Body of pancreas (tissue), 4 donors: ENCODE data around the gene ACKR1.

ENCODE experiments used
- CTCF ChIP-seq, 7 experiments: fragments of 450-650 bp in 4 of 7; fragments of 200-600 bp in 3 of 7; sonication (generic) in 3 of 7; IDR thresholded peaks; one replicate each; pipeline ENCODE4 v1.5.1; 2016 to 2019; ENCODE audit warnings: antibody characterized with exemption in 7 of 7
- POLR2A ChIP-seq, 3 donors: fragments of 450-650 bp; IDR thresholded peaks; one replicate each; pipeline ENCODE4 v1.6.1; 2016; ENCODE audit warnings: antibody characterized with exemption in 3 of 3, mild to moderate bottlenecking in 2 of 3

- TF ChIP-seq POLR2A (IDR thresholded peaks at IDR 0.05) (no peak), CTCF (IDR thresholded peaks at IDR 0.05) (no peak)
Observed at GRCh38 chr1:159187033-159187432, 17.6 kb upstream of the ACKR1 start.
